CD4-positive, alpha-beta memory T cell (primary cell): ENCODE data around the gene MIP. TPM values are rescaled to one million over a fixed set of nuclear protein-coding genes. Genes with fewer than 3 reads are reported as not detected.
A peak's percentile ranks its signal among the peaks of the same experiment; 100 is the strongest.
"Not testable (repeated sequence)": the region's sequence is repeated elsewhere in the genome, so short reads cannot be mapped to it uniquely, and the experiment has no call there.

Experiments used
- CTCF ChIA-PET: fragments of 350-600 bp; sonication (Branson Sonifier 250); formaldehyde crosslinking; loops from one replicate; lab custom pipeline; 2021; ENCODE audit warnings: inconsistent platforms; ENCODE audit not compliant: partially characterized antibody; lab: Charles Lee
- POLR2A ChIA-PET: fragments of 350-600 bp; sonication (Branson Sonifier 250); formaldehyde crosslinking; loops from one replicate; lab custom pipeline; 2021; ENCODE audit not compliant: partially characterized antibody; lab: Charles Lee
- DNase-seq, 5 donors: peaks; one replicate each; pipeline versions ENCODE4 v3.0.0 to v3.0.0-alpha.2; 2020 to 2022; ENCODE audit warnings: mixed read lengths in 1 of 5
- H3K27ac ChIP-seq: one replicate; pipeline ENCODE4 v1.7.0; 2013; ENCODE audit warnings: low read depth, low read length
- H3K27me3 ChIP-seq: 2 replicates; pipeline ENCODE4 v1.7.0; 2013; ENCODE audit warnings: mild to moderate bottlenecking, low read length, moderate library complexity; ENCODE audit not compliant: insufficient read depth
- H3K36me3 ChIP-seq: 2 replicates; pipeline ENCODE4 v1.7.0; 2013; ENCODE audit warnings: mild to moderate bottlenecking, low read length, moderate library complexity; ENCODE audit not compliant: insufficient read depth
- H3K4me1 ChIP-seq: 2 replicates; pipeline ENCODE4 v1.7.0; 2013; ENCODE audit warnings: mild to moderate bottlenecking, low read length, moderate library complexity; ENCODE audit not compliant: insufficient read depth
- H3K4me3 ChIP-seq, 2 donors: one replicate each; pipeline ENCODE4 v1.7.0; 2013; ENCODE audit warnings: low read length in 2 of 2, mild to moderate bottlenecking in 1 of 2
- H3K9me3 ChIP-seq, 2 donors: one replicate each; pipeline ENCODE4 v1.7.0; 2013; ENCODE audit warnings: low read length in 2 of 2, control low read depth in 1 of 2; ENCODE audit not compliant: control insufficient read depth in 1 of 2
- H3K27ac Mint-ChIP-seq, 7 donors: one replicate each; pipeline ENCODE4 v1.8.0; 2020 to 2021; ENCODE audit warnings: mixed read lengths in 7 of 7, mild to moderate bottlenecking in 6 of 7, inconsistent platforms in 3 of 7, moderate library complexity in 3 of 7
- H3K27me3 Mint-ChIP-seq, 2 donors: one replicate each; pipeline ENCODE4 v1.8.0; 2020 to 2021; ENCODE audit warnings: mixed read lengths in 2 of 2
- H3K36me3 Mint-ChIP-seq, 2 donors: one replicate each; pipeline ENCODE4 v1.8.0; 2020 to 2021; ENCODE audit warnings: mixed read lengths in 2 of 2, inconsistent platforms in 1 of 2, mild to moderate bottlenecking in 1 of 2
- H3K4me1 Mint-ChIP-seq, 4 donors: one replicate each; pipeline ENCODE4 v1.8.0; 2020 to 2021; ENCODE audit warnings: mixed read lengths in 4 of 4, mild to moderate bottlenecking in 1 of 4
- H3K4me3 Mint-ChIP-seq, 8 donors: one replicate each; pipeline ENCODE4 v1.8.0; 2020 to 2021; ENCODE audit warnings: mixed read lengths in 8 of 8, mild to moderate bottlenecking in 7 of 8, moderate library complexity in 6 of 8, inconsistent platforms in 3 of 8
- H3K9me3 Mint-ChIP-seq, 8 donors: one replicate each; pipeline ENCODE4 v1.8.0; 2020 to 2021; ENCODE audit warnings: mixed read lengths in 8 of 8, mild to moderate bottlenecking in 5 of 8, inconsistent platforms in 3 of 8, moderate library complexity in 1 of 8
- intact Hi-C: fragments of 100-400 bp; cut with micrococcal nuclease; formaldehyde crosslinking; loops from one replicate; pipeline ENCODE4 v1.15.1; 2023
- polyA plus RNA-seq, 2 donors: library from polyadenylated mRNA; unstranded; fragments of 300-500 nt; fragmentation: Illumina TruSeq; gene quantifications; one replicate each; pipeline ENCODE4 v1.2.3, GENCODE V29; 2021
- total RNA-seq, 2 experiments: library from RNA; stranded (reverse); gene quantifications; one replicate each; pipeline ENCODE4 v1.2.3, GENCODE V29; 2021

MIP gene
- total and polyA plus RNA-seq, 4 experiments from 2014 or later, result 0.09 to 0.32 TPM; not detected in 2

DNA sequence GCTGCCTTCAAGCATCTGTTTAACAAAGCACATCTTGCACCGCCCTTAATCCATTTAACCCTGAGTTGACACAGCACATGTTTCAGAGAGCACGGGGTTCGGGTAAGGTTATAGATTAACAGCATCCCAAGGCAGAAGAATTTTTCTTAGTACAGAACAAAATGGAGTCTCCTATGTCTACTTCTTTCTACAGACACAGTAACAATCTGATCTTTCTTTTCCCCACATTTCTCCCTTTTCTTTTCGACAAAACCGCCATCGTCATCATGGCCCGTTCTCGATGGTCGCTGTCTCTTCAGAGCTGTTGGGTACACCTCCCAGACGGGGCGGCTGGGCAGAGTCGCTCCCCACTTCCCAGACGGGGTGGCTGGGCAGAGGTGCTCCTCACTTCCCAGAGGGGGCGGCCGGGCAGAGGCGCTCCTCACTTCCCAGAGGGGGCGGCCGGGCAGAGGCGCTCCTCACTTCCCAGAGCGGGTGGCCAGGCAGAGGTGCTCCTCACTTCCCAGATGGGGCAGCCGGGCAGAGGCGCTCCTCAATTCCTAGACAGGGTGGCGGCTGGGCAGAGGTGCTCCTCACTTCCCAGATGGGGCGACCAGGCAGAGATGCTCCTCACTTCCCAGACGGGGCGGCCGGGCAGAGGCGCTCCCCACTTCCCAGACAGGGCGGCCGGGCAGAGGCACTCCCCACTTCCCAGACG is 39.1 kb upstream of the MIP start:
- H3K27ac Mint-ChIP-seq, H3K36me3 ChIP-seq, H3K9me3 ChIP-seq, CTCF ChIA-PET, POLR2A ChIA-PET, H3K36me3 Mint-ChIP-seq, H3K27me3 ChIP-seq, H3K4me3 Mint-ChIP-seq, H3K4me1 Mint-ChIP-seq, H3K9me3 Mint-ChIP-seq, H3K4me1 ChIP-seq, intact Hi-C loops, H3K27ac ChIP-seq, DNase-seq, H3K4me3 ChIP-seq: not testable (repeated sequence)
- H3K27me3 Mint-ChIP-seq, result peaks cover 8 to 14% of the 10 kb centered on the region in 2 donors

DNA sequence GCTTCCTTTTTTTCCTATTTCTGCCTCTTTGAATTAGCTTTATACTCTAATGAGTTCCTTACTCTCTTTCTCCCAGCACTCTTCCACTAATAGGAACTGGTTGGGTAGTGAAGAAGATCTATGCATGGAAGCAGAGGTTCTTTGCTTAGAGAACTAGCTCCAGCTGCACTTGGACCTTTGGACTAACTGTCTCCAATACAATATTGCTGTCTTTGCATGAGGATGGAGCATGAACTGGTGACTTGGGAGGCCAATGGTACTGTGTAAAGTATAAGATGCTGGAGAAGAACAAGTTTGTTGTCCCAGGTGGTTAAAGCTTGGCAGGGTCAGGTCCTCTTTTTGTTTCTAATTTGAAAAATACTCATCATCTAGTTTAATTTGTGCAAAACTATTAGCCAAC is 35.9 kb upstream of the MIP start:
- H3K4me1 Mint-ChIP-seq, result peaks cover 11 to 21% (median 15%) of the 10 kb centered on the region in 4 donors
- peaks cover 10 to 14% of the 10 kb centered on the region in 2 donors for H3K27me3 Mint-ChIP-seq

DNA sequence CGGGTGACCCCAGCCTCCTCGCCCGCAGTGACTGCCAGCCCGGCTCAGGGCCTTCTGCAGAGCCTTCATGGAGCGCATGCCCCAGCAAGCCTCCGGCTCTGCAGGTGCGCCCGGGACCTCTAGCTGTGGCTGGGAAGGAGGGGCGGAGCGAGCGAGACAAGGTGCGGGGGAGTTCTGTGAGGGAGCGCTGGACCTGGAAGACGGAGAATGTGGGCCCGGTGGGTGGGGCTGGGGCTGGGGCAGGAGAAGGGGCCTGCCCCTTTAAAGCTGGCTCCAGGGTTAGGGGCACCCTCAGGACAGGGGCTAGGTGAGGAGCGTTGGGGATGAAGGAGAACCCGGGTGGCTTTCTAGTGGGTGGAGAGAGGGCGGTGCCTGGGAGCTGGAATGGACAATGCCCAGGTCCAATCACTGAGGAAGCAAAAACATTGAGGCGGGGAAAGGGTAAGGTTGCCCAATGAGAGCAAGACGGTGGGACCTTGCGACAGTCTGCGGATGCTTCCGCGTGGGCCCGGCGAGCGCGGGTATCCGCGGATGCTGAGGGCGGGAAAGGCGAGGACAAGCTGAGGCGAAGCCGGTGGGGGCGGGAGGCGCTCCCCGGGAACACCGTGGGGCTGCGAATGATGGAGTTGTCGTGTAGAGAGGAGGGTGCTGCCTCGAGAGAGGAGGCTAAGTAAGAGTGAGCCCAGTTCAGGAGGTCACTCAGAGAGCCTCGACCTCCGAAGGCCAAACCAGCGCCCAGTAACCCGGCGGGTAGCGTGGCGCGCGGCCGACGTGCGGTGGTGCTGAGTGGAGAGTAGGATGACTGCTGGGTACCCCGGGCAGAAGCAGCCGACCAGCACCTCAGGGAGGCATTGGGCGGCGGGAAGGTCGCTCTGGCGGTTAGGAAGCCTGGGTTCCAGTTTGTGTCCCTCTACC is 33.8 kb upstream of the MIP start, which contains the start of gene GLS2:
GLS2 (minus strand) TSS at position 121 of the 915 bp plus-strand sequence; CDS start at position 78, 43 bp downstream.
- no peak within 1 kb of the TSS for H3K27ac ChIP-seq
- intact Hi-C loops, result loop anchor here (1.0 kb wide), 1 partner anchor 20 kb away; the partner anchor contains the start of gene SPRYD4
- H3K9me3 ChIP-seq, result no peaks in the 10 kb centered on the region
- Mint-ChIP-seq H3K4me3 (peak within 1 kb of the TSS; percentile 89 to 98 (median 94)), H3K9me3 (no peaks in the 10 kb centered on the region), H3K4me1 (peaks cover 11 to 21% (median 15%) of the 10 kb centered on the region in 4 donors), H3K27me3 (peaks cover 10% of the 10 kb centered on the region in 2 donors), H3K27ac (peak within 1 kb of the TSS; percentile 16 to 95 (median 87)), H3K36me3 (peaks cover 0 to 2% of the 10 kb centered on the region in 2 donors)
- peak; percentile 80 to 84 (median 82) for DNase-seq
- H3K27me3 ChIP-seq, result no peaks in the 10 kb centered on the region
- H3K4me3 ChIP-seq, result peak within 1 kb of the TSS; percentile 61 to 78
- peaks cover 14% of the 10 kb centered on the region for H3K4me1 ChIP-seq
- H3K36me3 ChIP-seq, result no peaks in the 10 kb centered on the region
- ChIA-PET CTCF (interaction anchor here (0.6 to 1.3 kb wide), 3 partner anchors 8 to 369 kb away, joined by 3 to 4 read pairs (median 3); no protein-coding TSS in a partner anchor), POLR2A (interaction anchor here (0.6 to 1.8 kb wide), 13 partner anchors 20 to 515 kb away, joined by 3 to 9 read pairs (median 4); partner anchors contain the start of genes ATP5F1B, CNPY2, NACA and RAB5B)

More for the DNA sequence above, 35.9 kb upstream of the MIP start:
- ChIA-PET POLR2A (interaction anchor here (1.4 kb wide), 1 partner anchor 21 kb away, joined by 3 read pairs; no protein-coding TSS in a partner anchor), CTCF (interaction anchor here (0.7 to 2.2 kb wide), 2 partner anchors 27 to 301 kb away, joined by 3 to 5 read pairs; partner anchors contain the start of gene SMARCC2)
- no peaks in the 10 kb centered on the region for H3K9me3 ChIP-seq
- no peaks in the 10 kb centered on the region for H3K36me3 ChIP-seq
- no peak for DNase-seq
- no peaks in the 10 kb centered on the region for H3K27me3 ChIP-seq
- H3K4me3 ChIP-seq, result no peak overlapping the region
- intact Hi-C loops, result no loop called here
- Mint-ChIP-seq H3K9me3 (no peaks in the 10 kb centered on the region), H3K4me3 (no peak overlapping the region), H3K27ac (no peak overlapping the region), H3K36me3 (peaks cover 0 to 2% of the 10 kb centered on the region in 2 donors)
- peaks cover 14% of the 10 kb centered on the region for H3K4me1 ChIP-seq
- H3K27ac ChIP-seq, result no peak overlapping the region

DNA sequence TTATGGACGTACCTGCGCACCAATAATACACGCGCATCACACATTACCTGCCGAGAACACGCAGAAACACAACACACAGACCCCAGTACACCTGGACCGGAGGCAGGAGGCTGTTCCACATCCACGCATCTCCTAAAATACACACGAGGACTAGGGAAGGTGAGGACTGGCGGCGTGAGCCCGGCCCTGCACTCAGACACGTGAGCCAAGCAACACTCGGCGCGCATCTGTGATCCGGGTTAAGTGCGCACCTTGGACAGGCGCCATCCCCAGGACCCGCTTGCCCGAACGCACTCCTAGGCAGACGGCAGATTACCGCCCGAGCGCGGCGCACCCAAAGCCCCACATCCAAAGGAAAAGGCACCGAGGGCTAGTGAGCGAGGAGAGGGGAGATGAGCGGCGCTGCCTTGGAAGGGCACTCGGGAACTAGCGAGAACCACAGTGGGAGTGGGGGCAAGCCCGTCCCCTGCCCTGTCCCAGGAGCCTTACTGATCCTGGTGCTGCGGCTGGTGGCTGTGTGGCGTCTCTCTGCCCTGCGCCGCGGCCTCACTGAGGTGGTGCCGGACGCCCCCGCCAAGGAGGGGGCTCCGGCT is 33.1 kb upstream of the MIP start:
- Histone ChIP-seq H3K9me3 (no peaks in the 10 kb centered on the region), H3K4me1 (peaks cover 14% of the 10 kb centered on the region), H3K4me3 (peak overlapping the region; percentile 61 to 78), H3K36me3 (no peaks in the 10 kb centered on the region), H3K27ac (no peak overlapping the region), H3K27me3 (no peaks in the 10 kb centered on the region)
- H3K27ac Mint-ChIP-seq, result peak overlapping the region in 6 of 7 donors; percentile 38 to 93 (median 78)
- H3K36me3 Mint-ChIP-seq, result peaks cover 0 to 2% of the 10 kb centered on the region in 2 donors
- peaks cover 7 to 10% of the 10 kb centered on the region in 2 donors for H3K27me3 Mint-ChIP-seq
- POLR2A ChIA-PET, result interaction anchor here (1.0 to 1.8 kb wide), 9 partner anchors 19 to 514 kb away, joined by 3 to 9 read pairs (median 4); partner anchors contain the start of genes CNPY2, NACA, RAB5B and RNF41
- H3K4me1 Mint-ChIP-seq, result peaks cover 11 to 21% (median 15%) of the 10 kb centered on the region in 4 donors
- intact Hi-C loops, result loop anchor here (1.0 kb wide), 1 partner anchor 19 kb away; the partner anchor contains the start of gene SPRYD4
- CTCF ChIA-PET, result no interaction called here
- peak in 3 of 5 donors; percentile 18 to 35 (median 25) for DNase-seq
- H3K4me3 Mint-ChIP-seq, result peak overlapping the region; percentile 89 to 98 (median 94)
- H3K9me3 Mint-ChIP-seq, result no peaks in the 10 kb centered on the region

DNA sequence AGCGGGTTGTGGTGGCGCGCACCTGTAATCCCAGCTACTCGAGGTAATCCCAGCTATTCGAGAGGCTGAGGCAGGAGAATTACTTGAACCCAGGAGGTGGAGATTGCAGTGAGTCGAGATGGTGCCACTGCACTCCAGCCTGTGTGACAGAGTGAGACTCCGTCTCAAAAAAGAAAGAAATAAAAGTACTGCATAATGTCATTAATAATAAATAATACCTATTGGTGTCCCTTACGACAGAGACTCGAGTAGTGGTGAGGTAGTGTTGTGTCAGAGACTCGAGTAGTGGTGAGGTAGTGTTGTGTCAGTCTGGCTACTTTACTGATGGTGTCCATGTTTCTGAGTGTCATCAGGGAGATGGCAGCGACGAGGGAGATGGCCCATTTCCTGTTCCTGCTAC is 32.2 kb upstream of the MIP start:
- CTCF ChIA-PET, result interaction anchor here (1.1 to 1.4 kb wide), 2 partner anchors 9 to 23 kb away, joined by 3 to 4 read pairs; no protein-coding TSS in a partner anchor
- H3K9me3 ChIP-seq, result no peaks in the 10 kb centered on the region
- peaks cover 5 to 10% of the 10 kb centered on the region in 2 donors for H3K27me3 Mint-ChIP-seq
- peak overlapping the region in 2 of 7 donors; percentile 27 to 42 for H3K27ac Mint-ChIP-seq
- peaks cover 0 to 2% of the 10 kb centered on the region in 2 donors for H3K36me3 Mint-ChIP-seq
- no peak overlapping the region for H3K4me3 ChIP-seq
- H3K4me1 Mint-ChIP-seq, result peaks cover 11 to 21% (median 15%) of the 10 kb centered on the region in 4 donors
- no peaks in the 10 kb centered on the region for H3K9me3 Mint-ChIP-seq
- H3K27me3 ChIP-seq, result no peaks in the 10 kb centered on the region
- intact Hi-C loops, result no loop called here
- peaks cover 14% of the 10 kb centered on the region for H3K4me1 ChIP-seq
- H3K27ac ChIP-seq, result no peak overlapping the region
- peak overlapping the region; percentile 47 to 98 (median 92) for H3K4me3 Mint-ChIP-seq
- DNase-seq, result no peak
- H3K36me3 ChIP-seq, result no peaks in the 10 kb centered on the region
- POLR2A ChIA-PET, result no interaction called here

DNA sequence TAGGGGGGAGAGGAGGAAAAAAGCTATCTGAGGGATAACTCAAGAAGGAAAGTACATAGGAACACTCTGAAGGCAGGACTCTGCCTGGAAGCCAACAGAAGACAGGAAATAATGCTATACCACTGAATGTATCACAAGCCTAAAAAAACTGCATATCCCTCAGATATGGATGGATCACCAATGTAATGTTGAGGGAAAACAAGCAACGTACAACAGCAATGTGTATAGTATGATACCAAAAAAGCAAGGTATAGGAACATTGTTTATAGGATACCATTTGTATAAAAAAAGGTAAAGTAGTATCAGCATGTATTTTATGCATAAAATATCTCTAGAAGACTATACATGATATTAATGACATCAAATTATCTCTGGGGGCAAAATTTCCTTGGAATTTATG is 30.1 kb upstream of the MIP start:
- Mint-ChIP-seq H3K4me3 (peak overlapping the region in 1 of 8 donors; percentile 28), H3K4me1 (peaks cover 11 to 18% (median 14%) of the 10 kb centered on the region in 4 donors), H3K27ac (no peak overlapping the region), H3K27me3 (peaks cover 0 to 2% of the 10 kb centered on the region in 2 donors), H3K9me3 (no peaks in the 10 kb centered on the region), H3K36me3 (peaks cover 0 to 2% of the 10 kb centered on the region in 2 donors)
- intact Hi-C loops, result no loop called here
- ChIA-PET POLR2A (interaction anchor here (1.2 to 1.5 kb wide), 2 partner anchors 12 to 144 kb away, joined by 3 read pairs; no protein-coding TSS in a partner anchor), CTCF (interaction anchor here (1.0 to 1.7 kb wide), 3 partner anchors 11 to 21 kb away, joined by 3 to 7 read pairs (median 6); no protein-coding TSS in a partner anchor)
- Histone ChIP-seq H3K9me3 (no peaks in the 10 kb centered on the region), H3K4me3 (no peak overlapping the region), H3K27me3 (no peaks in the 10 kb centered on the region), H3K27ac (no peak overlapping the region), H3K4me1 (peaks cover 14% of the 10 kb centered on the region), H3K36me3 (no peaks in the 10 kb centered on the region)
- DNase-seq, result no peak
